ENCODE measurements around the gene SLC22A23.

DNA sequence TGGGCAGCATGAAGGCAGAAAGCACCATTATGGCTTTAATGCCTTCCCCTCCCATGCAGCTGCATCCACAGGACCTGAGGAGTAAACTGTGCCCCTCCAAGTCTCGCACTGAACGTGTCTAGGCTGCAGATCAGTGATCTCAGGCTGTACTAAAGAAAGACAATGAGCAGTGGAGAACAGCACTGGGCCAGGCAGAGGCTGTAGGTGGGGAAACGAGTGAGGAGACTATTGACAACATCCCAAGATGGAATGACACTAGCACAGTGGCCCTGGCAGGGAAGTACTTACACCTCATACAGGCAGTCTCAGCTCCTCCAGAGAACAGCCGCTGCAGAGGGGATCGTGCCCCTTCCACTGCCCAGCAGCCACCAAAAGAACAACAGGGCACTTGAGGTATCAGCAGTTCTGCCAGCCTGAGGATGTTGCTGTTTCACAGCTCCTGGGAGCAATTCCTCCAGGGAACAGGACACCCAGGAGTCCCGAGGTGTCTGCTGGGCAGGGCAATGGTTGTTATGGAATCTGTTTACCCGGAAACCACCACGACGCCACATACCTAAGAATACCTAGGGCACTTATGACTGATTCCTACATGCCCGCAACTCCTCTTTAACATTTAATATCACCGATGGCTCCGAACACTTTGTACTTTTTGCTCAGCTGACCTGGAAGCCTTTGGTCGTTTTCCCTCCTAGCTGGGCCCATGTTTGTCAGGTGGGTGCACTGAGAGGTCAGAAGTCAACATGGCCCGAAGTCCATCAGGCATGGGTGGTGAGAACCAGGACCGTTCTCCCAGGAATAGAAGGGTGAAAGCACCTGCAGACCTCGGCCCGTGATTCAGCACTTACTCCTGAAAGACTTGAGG lies 79.1 kb downstream of the SLC22A23 start:
- TF ChIP-seq, protein P1, sequence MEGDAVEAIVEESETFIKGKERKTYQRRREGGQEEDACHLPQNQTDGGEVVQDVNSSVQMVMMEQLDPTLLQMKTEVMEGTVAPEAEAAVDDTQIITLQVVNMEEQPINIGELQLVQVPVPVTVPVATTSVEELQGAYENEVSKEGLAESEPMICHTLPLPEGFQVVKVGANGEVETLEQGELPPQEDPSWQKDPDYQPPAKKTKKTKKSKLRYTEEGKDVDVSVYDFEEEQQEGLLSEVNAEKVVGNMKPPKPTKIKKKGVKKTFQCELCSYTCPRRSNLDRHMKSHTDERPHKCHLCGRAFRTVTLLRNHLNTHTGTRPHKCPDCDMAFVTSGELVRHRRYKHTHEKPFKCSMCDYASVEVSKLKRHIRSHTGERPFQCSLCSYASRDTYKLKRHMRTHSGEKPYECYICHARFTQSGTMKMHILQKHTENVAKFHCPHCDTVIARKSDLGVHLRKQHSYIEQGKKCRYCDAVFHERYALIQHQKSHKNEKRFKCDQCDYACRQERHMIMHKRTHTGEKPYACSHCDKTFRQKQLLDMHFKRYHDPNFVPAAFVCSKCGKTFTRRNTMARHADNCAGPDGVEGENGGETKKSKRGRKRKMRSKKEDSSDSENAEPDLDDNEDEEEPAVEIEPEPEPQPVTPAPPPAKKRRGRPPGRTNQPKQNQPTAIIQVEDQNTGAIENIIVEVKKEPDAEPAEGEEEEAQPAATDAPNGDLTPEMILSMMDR (conservative IDR thresholded peaks at IDR 0.05; ENCODE audit: low read depth, low read length) = no peak
- TF ChIP-seq NFE2L2 (IDR thresholded peaks at IDR 0.05; ENCODE audit: low read depth, low read length) = no peak
- TF ChIP-seq FOS (IDR thresholded peaks at IDR 0.05; ENCODE audit: low read depth, low read length) = no peak
- TF ChIP-seq, protein P2, sequence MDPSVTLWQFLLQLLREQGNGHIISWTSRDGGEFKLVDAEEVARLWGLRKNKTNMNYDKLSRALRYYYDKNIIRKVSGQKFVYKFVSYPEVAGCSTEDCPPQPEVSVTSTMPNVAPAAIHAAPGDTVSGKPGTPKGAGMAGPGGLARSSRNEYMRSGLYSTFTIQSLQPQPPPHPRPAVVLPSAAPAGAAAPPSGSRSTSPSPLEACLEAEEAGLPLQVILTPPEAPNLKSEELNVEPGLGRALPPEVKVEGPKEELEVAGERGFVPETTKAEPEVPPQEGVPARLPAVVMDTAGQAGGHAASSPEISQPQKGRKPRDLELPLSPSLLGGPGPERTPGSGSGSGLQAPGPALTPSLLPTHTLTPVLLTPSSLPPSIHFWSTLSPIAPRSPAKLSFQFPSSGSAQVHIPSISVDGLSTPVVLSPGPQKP (IDR thresholded peaks at IDR 0.05; ENCODE audit: borderline replicate concordance, low read depth, low read length) = no peak
- TF ChIP-seq RFX5 (IDR thresholded peaks at IDR 0.05; ENCODE audit: low read depth, low read length) = no peak
- TF ChIP-seq POLR2A (IDR thresholded peaks at IDR 0.05; ENCODE audit: low read depth, low read length) = no peak
